SK-N-SH treated with all-trans-retinoic acid at 6 μM for 48 hours (cell line): ENCODE results near the gene KCNMA1.

Source experiments
- ATAC-seq: fragments of 200-7000 bp; cut with Tn5 transposase; 3 replicates; pipeline ENCODE4 v1.9.1; 2020; ENCODE audit warnings: mild to moderate bottlenecking, moderate library complexity
- ARNTL ChIP-seq: fragments of 450-650 bp; formaldehyde crosslinking; IDR thresholded peaks from 2 replicates; pipeline ENCODE4 v1.5.0; 2020; ENCODE audit warnings: low read depth, mild to moderate bottlenecking, moderate library complexity, borderline replicate concordance
- CSDC2 ChIP-seq: fragments of 250-450 bp; sonication (Bioruptor Pico); IDR thresholded peaks from 2 replicates; pipeline ENCODE4 v1.5.0; 2020; ENCODE audit warnings: mild to moderate bottlenecking, moderate library complexity
- ESRRG ChIP-seq: fragments of 250-450 bp; sonication (Bioruptor Pico); IDR thresholded peaks from 2 replicates; pipeline ENCODE4 v1.6.1; 2021; ENCODE audit warnings: mild to moderate bottlenecking
- GLIS3 ChIP-seq: fragments of 250-450 bp; sonication (Bioruptor Pico); IDR thresholded peaks from 2 replicates; pipeline ENCODE4 v1.5.0; 2020; ENCODE audit warnings: mild to moderate bottlenecking, moderate library complexity
- ISL1 ChIP-seq: fragments of 250-450 bp; sonication (Bioruptor Pico); IDR thresholded peaks from 2 replicates; pipeline ENCODE4 v2.1.2; 2022; ENCODE audit warnings: mild to moderate bottlenecking, moderate library complexity
- OSR1 ChIP-seq: fragments of 250-450 bp; sonication (Bioruptor Pico); IDR thresholded peaks from 2 replicates; pipeline ENCODE4 v1.8.0; 2022; ENCODE audit warnings: moderate library complexity, mild to moderate bottlenecking, inconsistent platforms
- PPARA ChIP-seq: fragments of 250-450 bp; sonication (Bioruptor Pico); IDR thresholded peaks from 2 replicates; pipeline ENCODE4 v1.5.0; 2020; ENCODE audit warnings: mild to moderate bottlenecking, borderline replicate concordance
- RARB ChIP-seq: fragments of 250-450 bp; sonication (Bioruptor Pico); IDR thresholded peaks from 2 replicates; pipeline ENCODE4 v1.8.0; 2021; ENCODE audit warnings: mild to moderate bottlenecking, moderate library complexity
- SNAI2 ChIP-seq: fragments of 250-450 bp; sonication (Bioruptor Pico); IDR thresholded peaks from 2 replicates; pipeline ENCODE4 v1.5.0; 2020; ENCODE audit warnings: mild to moderate bottlenecking, moderate library complexity
- TCF4 ChIP-seq: fragments of 250-450 bp; sonication (Bioruptor Pico); IDR thresholded peaks from 2 replicates; pipeline ENCODE4 v1.8.0; 2021; ENCODE audit warnings: mild to moderate bottlenecking, moderate library complexity, borderline replicate concordance
- TOX ChIP-seq: fragments of 250-450 bp; sonication (Bioruptor Pico); IDR thresholded peaks from 2 replicates; pipeline ENCODE4 v1.8.0; 2021; ENCODE audit warnings: mild to moderate bottlenecking, moderate library complexity, borderline replicate concordance
- ZC3H10 ChIP-seq: fragments of 250-450 bp; sonication (Bioruptor Pico); IDR thresholded peaks from 2 replicates; pipeline ENCODE4 v1.5.1; 2021; ENCODE audit warnings: mild to moderate bottlenecking, moderate library complexity
- ZFP3 ChIP-seq: fragments of 250-450 bp; sonication (Bioruptor Pico); IDR thresholded peaks from 2 replicates; pipeline ENCODE4 v1.5.0; 2020; ENCODE audit warnings: mild to moderate bottlenecking, moderate library complexity
- ZFP30 ChIP-seq: fragments of 450-650 bp; formaldehyde crosslinking; IDR thresholded peaks from 2 replicates; pipeline ENCODE4 v1.5.0; 2022; ENCODE audit warnings: mild to moderate bottlenecking, moderate library complexity
- ZNF565 ChIP-seq: fragments of 450-650 bp; formaldehyde crosslinking; conservative IDR thresholded peaks from 2 replicates; pipeline ENCODE4 v1.5.0; 2020; ENCODE audit warnings: low read depth, mild to moderate bottlenecking, moderate library complexity
- ZNF70 ChIP-seq: fragments of 450-650 bp; formaldehyde crosslinking; IDR thresholded peaks from 2 replicates; pipeline ENCODE4 v1.5.0; 2020; ENCODE audit warnings: mild to moderate bottlenecking, moderate library complexity
- ZNF8 ChIP-seq: fragments of 450-650 bp; formaldehyde crosslinking; IDR thresholded peaks from 2 replicates; pipeline ENCODE4 v1.5.0; 2020; ENCODE audit warnings: mild to moderate bottlenecking, moderate library complexity
- TF ChIP-seq, protein P1 (sequence below): fragments of 250-450 bp; sonication (Bioruptor Pico); IDR thresholded peaks from 2 replicates; pipeline ENCODE4 v1.8.0; 2021; ENCODE audit warnings: low read depth, mild to moderate bottlenecking, moderate library complexity, borderline replicate concordance
- TF ChIP-seq, protein P2 (sequence below): fragments of 250-450 bp; sonication (Bioruptor Pico); IDR thresholded peaks from 2 replicates; pipeline ENCODE4 v1.5.0; 2020; ENCODE audit warnings: mild to moderate bottlenecking, moderate library complexity
- TF ChIP-seq, protein P3 (sequence below): fragments of 250-450 bp; sonication (Bioruptor Pico); IDR thresholded peaks from 2 replicates; pipeline ENCODE4 v1.8.0; 2020; ENCODE audit warnings: mild to moderate bottlenecking, moderate library complexity, borderline replicate concordance
- TF ChIP-seq, protein P4 (sequence below): fragments of 250-450 bp; sonication (Bioruptor Pico); IDR thresholded peaks from 2 replicates; pipeline ENCODE4 v1.5.1; 2020; ENCODE audit warnings: low read depth, mild to moderate bottlenecking, moderate library complexity

The KCNMA1 gene

DNA sequence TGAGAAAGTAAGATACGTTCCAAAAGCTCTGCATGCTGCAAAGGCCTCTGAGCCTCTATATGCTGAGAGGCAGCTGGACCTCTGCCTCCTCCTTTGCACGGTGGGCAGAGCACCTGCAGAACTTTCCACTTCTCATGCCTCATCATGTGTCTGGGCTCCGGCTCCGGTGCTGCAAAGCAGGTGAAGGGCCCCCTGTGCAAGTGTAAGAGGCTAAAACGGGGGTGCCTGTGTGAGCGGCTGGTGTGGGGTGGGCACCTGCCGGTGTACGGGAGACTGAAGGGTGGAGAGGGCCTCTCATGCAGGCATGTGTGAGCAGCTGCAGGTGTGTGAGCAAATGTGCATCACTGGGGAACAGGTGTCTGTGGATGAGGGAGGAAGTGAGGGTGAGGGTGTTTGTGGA lies 121.0 kb downstream of the KCNMA1 start:
- ATAC-seq, result no peak
- TF ChIP-seq, protein P1, sequence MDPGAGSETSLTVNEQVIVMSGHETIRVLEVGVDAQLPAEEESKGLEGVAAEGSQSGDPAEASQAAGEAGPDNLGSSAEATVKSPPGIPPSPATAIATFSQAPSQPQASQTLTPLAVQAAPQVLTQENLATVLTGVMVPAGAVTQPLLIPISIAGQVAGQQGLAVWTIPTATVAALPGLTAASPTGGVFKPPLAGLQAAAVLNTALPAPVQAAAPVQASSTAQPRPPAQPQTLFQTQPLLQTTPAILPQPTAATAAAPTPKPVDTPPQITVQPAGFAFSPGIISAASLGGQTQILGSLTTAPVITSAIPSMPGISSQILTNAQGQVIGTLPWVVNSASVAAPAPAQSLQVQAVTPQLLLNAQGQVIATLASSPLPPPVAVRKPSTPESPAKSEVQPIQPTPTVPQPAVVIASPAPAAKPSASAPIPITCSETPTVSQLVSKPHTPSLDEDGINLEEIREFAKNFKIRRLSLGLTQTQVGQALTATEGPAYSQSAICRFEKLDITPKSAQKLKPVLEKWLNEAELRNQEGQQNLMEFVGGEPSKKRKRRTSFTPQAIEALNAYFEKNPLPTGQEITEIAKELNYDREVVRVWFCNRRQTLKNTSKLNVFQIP (CRISPR knock-in tag), result no peak
- TF ChIP-seq GLIS3 (CRISPR knock-in tag), result no peak

DNA sequence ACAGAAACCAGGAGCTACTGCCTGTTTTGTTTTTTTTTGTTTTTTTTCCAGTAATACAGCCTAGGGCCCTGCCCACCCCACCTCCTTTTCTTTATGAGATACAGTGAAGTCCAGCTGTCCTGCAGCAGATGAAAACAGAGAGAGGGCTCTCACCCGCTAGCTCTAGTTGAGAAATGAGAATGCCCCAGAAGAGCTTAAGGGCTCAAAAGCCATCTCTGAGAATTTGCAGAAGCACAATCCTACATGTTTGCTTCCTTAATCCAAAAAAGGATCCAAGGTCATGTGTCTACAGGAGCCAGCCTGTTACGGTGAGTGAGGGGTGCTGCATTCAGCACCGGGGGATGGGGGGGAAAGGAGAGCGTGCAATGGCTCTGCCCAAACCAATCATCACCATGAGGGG lies 122.7 kb downstream of the KCNMA1 start:
- no peak for ATAC-seq

DNA sequence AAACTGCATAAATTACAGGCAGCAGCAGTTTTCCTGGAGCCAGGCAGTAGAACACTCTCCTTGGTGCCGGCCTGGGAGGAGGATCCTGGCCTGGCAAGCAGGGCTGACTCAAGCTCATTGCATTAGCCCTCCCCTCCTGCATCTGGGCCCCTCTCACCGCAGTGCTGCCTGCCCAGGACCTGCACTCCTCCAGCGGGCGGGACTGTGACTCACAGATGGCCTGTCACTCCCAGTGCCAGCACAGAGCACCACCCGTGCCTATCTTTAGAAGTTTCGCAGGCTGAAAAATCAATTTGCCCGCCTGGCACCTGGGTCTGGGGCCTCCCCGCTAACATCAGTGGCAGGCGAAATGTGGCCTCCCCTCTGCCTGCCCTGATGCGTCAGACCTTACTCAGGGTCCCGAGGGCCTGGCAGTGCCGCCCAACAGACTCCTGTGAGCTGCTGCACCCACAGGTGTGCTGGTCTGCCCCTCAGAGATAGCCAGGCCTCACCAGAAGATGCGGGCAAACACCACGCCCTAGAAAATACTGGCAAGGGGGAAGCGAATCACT lies 123.8 kb downstream of the KCNMA1 start:
- TF ChIP-seq TOX (no peak), ISL1 (CRISPR knock-in tag) (peak; percentile 46; the same call in 1 of the 2 replicates), ZNF565 (CRISPR knock-in tag) (no peak), ZFP30 (CRISPR knock-in tag) (no peak), ZFP3 (CRISPR knock-in tag) (0 out of 2 replicates have a peak, but pooled peaks have one; percentile 33), OSR1 (CRISPR knock-in tag) (no peak), TCF4 (peak; percentile 46; the same call in 1 of the 2 replicates), ZC3H10 (CRISPR knock-in tag) (no peak), RARB (CRISPR knock-in tag) (no peak), SNAI2 (CRISPR knock-in tag) (no peak)
- TF ChIP-seq, protein P2, sequence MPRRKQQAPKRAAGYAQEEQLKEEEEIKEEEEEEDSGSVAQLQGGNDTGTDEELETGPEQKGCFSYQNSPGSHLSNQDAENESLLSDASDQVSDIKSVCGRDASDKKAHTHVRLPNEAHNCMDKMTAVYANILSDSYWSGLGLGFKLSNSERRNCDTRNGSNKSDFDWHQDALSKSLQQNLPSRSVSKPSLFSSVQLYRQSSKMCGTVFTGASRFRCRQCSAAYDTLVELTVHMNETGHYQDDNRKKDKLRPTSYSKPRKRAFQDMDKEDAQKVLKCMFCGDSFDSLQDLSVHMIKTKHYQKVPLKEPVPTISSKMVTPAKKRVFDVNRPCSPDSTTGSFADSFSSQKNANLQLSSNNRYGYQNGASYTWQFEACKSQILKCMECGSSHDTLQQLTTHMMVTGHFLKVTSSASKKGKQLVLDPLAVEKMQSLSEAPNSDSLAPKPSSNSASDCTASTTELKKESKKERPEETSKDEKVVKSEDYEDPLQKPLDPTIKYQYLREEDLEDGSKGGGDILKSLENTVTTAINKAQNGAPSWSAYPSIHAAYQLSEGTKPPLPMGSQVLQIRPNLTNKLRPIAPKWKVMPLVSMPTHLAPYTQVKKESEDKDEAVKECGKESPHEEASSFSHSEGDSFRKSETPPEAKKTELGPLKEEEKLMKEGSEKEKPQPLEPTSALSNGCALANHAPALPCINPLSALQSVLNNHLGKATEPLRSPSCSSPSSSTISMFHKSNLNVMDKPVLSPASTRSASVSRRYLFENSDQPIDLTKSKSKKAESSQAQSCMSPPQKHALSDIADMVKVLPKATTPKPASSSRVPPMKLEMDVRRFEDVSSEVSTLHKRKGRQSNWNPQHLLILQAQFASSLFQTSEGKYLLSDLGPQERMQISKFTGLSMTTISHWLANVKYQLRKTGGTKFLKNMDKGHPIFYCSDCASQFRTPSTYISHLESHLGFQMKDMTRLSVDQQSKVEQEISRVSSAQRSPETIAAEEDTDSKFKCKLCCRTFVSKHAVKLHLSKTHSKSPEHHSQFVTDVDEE (CRISPR knock-in tag), result peak; percentile 70; the same call in 1 of the 2 replicates
- TF ChIP-seq, protein P3, sequence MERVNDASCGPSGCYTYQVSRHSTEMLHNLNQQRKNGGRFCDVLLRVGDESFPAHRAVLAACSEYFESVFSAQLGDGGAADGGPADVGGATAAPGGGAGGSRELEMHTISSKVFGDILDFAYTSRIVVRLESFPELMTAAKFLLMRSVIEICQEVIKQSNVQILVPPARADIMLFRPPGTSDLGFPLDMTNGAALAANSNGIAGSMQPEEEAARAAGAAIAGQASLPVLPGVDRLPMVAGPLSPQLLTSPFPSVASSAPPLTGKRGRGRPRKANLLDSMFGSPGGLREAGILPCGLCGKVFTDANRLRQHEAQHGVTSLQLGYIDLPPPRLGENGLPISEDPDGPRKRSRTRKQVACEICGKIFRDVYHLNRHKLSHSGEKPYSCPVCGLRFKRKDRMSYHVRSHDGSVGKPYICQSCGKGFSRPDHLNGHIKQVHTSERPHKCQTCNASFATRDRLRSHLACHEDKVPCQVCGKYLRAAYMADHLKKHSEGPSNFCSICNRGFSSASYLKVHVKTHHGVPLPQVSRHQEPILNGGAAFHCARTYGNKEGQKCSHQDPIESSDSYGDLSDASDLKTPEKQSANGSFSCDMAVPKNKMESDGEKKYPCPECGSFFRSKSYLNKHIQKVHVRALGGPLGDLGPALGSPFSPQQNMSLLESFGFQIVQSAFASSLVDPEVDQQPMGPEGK (CRISPR knock-in tag), result peak; percentile 57; the same call in 1 of the 2 replicates
- ATAC-seq, result peak; percentile 88

More for the DNA sequence above, 122.7 kb downstream of the KCNMA1 start:
- TF ChIP-seq ESRRG (CRISPR knock-in tag), result no peak
- TF ChIP-seq, protein P4, sequence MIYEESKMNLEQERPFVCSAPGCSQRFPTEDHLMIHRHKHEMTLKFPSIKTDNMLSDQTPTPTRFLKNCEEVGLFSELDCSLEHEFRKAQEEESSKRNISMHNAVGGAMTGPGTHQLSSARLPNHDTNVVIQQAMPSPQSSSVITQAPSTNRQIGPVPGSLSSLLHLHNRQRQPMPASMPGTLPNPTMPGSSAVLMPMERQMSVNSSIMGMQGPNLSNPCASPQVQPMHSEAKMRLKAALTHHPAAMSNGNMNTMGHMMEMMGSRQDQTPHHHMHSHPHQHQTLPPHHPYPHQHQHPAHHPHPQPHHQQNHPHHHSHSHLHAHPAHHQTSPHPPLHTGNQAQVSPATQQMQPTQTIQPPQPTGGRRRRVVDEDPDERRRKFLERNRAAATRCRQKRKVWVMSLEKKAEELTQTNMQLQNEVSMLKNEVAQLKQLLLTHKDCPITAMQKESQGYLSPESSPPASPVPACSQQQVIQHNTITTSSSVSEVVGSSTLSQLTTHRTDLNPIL (CRISPR knock-in tag), result no peak
- TF ChIP-seq ZC3H10 (CRISPR knock-in tag), result no peak
- no peak for TF ChIP-seq ZFP3 (CRISPR knock-in tag)
- TF ChIP-seq ZNF565 (CRISPR knock-in tag), result no peak
- TF ChIP-seq, protein P1 (CRISPR knock-in tag), result no peak
- TF ChIP-seq GLIS3 (CRISPR knock-in tag), result no peak
- no peak for TF ChIP-seq ZNF8
- TF ChIP-seq RARB (CRISPR knock-in tag), result no peak
- no peak for TF ChIP-seq TOX
- TF ChIP-seq ISL1 (CRISPR knock-in tag), result no peak
- TF ChIP-seq ZNF70 (CRISPR knock-in tag), result no peak
- no peak for TF ChIP-seq ARNTL (CRISPR knock-in tag)
- no peak for TF ChIP-seq OSR1 (CRISPR knock-in tag)
- TF ChIP-seq CSDC2 (CRISPR knock-in tag), result no peak
- no peak for TF ChIP-seq PPARA
- TF ChIP-seq SNAI2 (CRISPR knock-in tag), result no peak
- TF ChIP-seq, protein P2 (CRISPR knock-in tag), result no peak
- TF ChIP-seq, all 23 proteins: peak for 0
